Endodermal cell (in vitro differentiated cells): Measurements from ENCODE around the gene SRCAP. TPM values are rescaled to one million over a fixed set of nuclear protein-coding genes. Genes with fewer than 3 reads are reported as not detected.

Experiments used
- DNase-seq: peaks from one replicate; pipeline ENCODE4 v3.0.0-alpha.2; 2017
- H3K27ac ChIP-seq: 2 replicates; pipeline ENCODE4 v1.5.1; 2013; ENCODE audit warnings: mild to moderate bottlenecking, low read depth, low read length, moderate library complexity
- H3K27me3 ChIP-seq: 2 replicates; pipeline ENCODE4 v1.6.1; 2013; ENCODE audit warnings: mild to moderate bottlenecking, low read length, moderate library complexity; ENCODE audit not compliant: insufficient read depth, control insufficient read depth, poor library complexity, severe bottlenecking
- H3K36me3 ChIP-seq: 2 replicates; pipeline ENCODE4 v1.7.0; 2013; ENCODE audit warnings: mild to moderate bottlenecking, low read length, moderate library complexity; ENCODE audit not compliant: control insufficient read depth, insufficient read depth
- H3K4me1 ChIP-seq: one replicate; pipeline ENCODE4 v1.7.0; 2013; ENCODE audit warnings: low read length; ENCODE audit not compliant: control insufficient read depth, insufficient read depth
- H3K4me3 ChIP-seq: 2 replicates; pipeline ENCODE4 v1.5.1; 2013; ENCODE audit warnings: mild to moderate bottlenecking, low read length, moderate library complexity
- H3K9ac ChIP-seq: 2 replicates; pipeline ENCODE4 v1.6.1; 2013; ENCODE audit warnings: mild to moderate bottlenecking, low read length, moderate library complexity; ENCODE audit not compliant: poor library complexity, severe bottlenecking; ENCODE audit errors: extremely low read depth
- H3K9me3 ChIP-seq: 2 replicates; pipeline ENCODE4 v1.6.1; 2013; ENCODE audit warnings: mild to moderate bottlenecking, low read length, moderate library complexity; ENCODE audit not compliant: control insufficient read depth
- H3K27ac Mint-ChIP-seq: 2 replicates; pipeline ENCODE4 v1.8.0; 2020; ENCODE audit warnings: mixed read lengths
- H3K27me3 Mint-ChIP-seq: 2 replicates; pipeline ENCODE4 v1.8.0; 2021; ENCODE audit warnings: mild to moderate bottlenecking, mixed read lengths; ENCODE audit not compliant: insufficient read depth
- H3K36me3 Mint-ChIP-seq: 2 replicates; pipeline ENCODE4 v1.8.0; 2020; ENCODE audit warnings: low read depth, mixed read lengths
- H3K4me1 Mint-ChIP-seq: 2 replicates; pipeline ENCODE4 v1.8.0; 2020; ENCODE audit warnings: mixed read lengths
- H3K4me3 Mint-ChIP-seq: 2 replicates; pipeline ENCODE4 v1.8.0; 2020; ENCODE audit warnings: mild to moderate bottlenecking, moderate library complexity, mixed read lengths
- H3K9me3 Mint-ChIP-seq: 2 replicates; pipeline ENCODE4 v1.8.0; 2020; ENCODE audit warnings: mild to moderate bottlenecking, mixed read lengths
- WGBS, 2 experiments: methylation state at CpG; one replicate each; pipeline versions ENCODE4 v1.1.5 to v1.1.7; 2013; ENCODE audit warnings: missing lambda C conversion rate in 2 of 2, mixed read lengths in 1 of 2; ENCODE audit not compliant: insufficient coverage in 1 of 2, insufficient read length in 1 of 2; 5-methylcytosine and 5-hydroxymethylcytosine counted together
- total RNA-seq, 2 donors: library from RNA; stranded (reverse); fragmentation: NEBNext Ultra II Directional in 1 of 2; extraction: Animal tissue kit (Norgen Biotek cat#: 25700) in 1 of 2; gene quantifications; 2 replicates in 1 of 2; 3 replicates in 1 of 2; pipeline ENCODE4 v1.2.1, GENCODE V29; 2021
- TF ChIP-seq, protein P1 (sequence below): fragments of 200-600 bp; sonication (generic); conservative IDR thresholded peaks from 2 replicates; pipeline ENCODE4 v1.5.0; 2021; ENCODE audit warnings: antibody characterized with exemption, mild to moderate bottlenecking

SRCAP gene
- total RNA-seq, 2 donors from 2014 or later: 57.7 to 66.9 TPM

DNA sequence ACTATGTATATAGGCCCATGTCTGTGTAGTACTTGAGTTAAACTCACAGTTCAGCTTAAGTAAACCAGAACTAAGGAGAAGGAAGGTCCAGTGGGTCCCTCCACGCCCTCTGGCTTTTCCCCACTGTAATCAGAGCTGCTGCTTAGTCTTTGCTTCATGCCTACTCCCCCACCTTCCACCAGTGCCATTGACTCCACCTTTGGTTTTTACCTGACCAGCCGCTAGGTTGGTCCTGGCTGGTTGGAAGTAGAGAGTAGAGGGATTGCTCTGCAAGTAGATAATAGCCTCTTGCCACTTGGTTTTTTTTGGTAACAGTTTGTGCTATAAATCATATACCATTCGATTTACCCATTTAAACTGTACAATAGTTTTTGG, 26.4 kb downstream of the SRCAP start:
- 100% methylated on average over 3 of the region's 3 CpGs; no CpG with 5 or more reads in 1 of the 2 experiments for WGBS, 2 experiments
- TF ChIP-seq, protein P1, sequence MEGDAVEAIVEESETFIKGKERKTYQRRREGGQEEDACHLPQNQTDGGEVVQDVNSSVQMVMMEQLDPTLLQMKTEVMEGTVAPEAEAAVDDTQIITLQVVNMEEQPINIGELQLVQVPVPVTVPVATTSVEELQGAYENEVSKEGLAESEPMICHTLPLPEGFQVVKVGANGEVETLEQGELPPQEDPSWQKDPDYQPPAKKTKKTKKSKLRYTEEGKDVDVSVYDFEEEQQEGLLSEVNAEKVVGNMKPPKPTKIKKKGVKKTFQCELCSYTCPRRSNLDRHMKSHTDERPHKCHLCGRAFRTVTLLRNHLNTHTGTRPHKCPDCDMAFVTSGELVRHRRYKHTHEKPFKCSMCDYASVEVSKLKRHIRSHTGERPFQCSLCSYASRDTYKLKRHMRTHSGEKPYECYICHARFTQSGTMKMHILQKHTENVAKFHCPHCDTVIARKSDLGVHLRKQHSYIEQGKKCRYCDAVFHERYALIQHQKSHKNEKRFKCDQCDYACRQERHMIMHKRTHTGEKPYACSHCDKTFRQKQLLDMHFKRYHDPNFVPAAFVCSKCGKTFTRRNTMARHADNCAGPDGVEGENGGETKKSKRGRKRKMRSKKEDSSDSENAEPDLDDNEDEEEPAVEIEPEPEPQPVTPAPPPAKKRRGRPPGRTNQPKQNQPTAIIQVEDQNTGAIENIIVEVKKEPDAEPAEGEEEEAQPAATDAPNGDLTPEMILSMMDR: no peak
- no peaks in the 10 kb centered on the region for H3K27me3 ChIP-seq

DNA sequence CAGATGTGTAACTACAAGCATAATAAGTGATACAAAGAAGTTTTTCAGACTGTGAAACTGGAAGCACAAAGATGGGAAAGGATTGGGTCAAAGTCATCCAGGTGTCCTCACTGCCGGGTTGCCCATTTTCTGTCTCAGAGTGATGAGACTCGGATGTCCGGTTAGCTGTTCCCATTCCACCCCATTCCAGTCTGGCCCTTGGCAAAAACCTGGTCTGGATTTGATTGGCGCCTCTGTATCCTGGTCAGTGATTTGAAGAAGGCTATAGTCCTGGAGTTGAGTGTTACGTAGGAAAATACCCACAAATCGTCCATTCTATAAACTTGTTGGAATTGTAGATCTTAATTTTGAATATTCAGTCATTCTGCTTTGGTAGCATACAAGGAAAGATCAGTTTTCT, 29.4 kb downstream of the SRCAP start:
- TF ChIP-seq, protein P1: no peak
- H3K4me1 ChIP-seq: no peaks in the 10 kb centered on the region
- H3K27me3 ChIP-seq: no peaks in the 10 kb centered on the region
- Mint-ChIP-seq H3K36me3 (peaks cover 76% of the 10 kb centered on the region), H3K27me3 (no peaks in the 10 kb centered on the region), H3K27ac (no peak overlapping the region), H3K4me1 (no peaks in the 10 kb centered on the region), H3K4me3 (no peak overlapping the region), H3K9me3 (no peaks in the 10 kb centered on the region)
- DNase-seq: no peak
- no peak overlapping the region for H3K27ac ChIP-seq
- no peak overlapping the region for H3K9ac ChIP-seq
- no peak overlapping the region for H3K4me3 ChIP-seq
- no peaks in the 10 kb centered on the region for H3K9me3 ChIP-seq
- 97 to 100% methylated on average over 3 to 5 of the region's 6 CpGs for WGBS, 2 experiments
- peaks cover 91% of the 10 kb centered on the region for H3K36me3 ChIP-seq

More for the DNA sequence above, 26.4 kb downstream of the SRCAP start:
- no peak for DNase-seq
- Histone ChIP-seq H3K27ac (no peak overlapping the region), H3K4me1 (no peaks in the 10 kb centered on the region), H3K4me3 (no peak overlapping the region), H3K9ac (no peak overlapping the region), H3K36me3 (peaks cover 93% of the 10 kb centered on the region), H3K9me3 (no peaks in the 10 kb centered on the region)
- H3K4me3 Mint-ChIP-seq: no peak overlapping the region
- no peaks in the 10 kb centered on the region for H3K9me3 Mint-ChIP-seq
- no peak overlapping the region for H3K27ac Mint-ChIP-seq
- peaks cover 89% of the 10 kb centered on the region for H3K36me3 Mint-ChIP-seq
- H3K4me1 Mint-ChIP-seq: no peaks in the 10 kb centered on the region
- H3K27me3 Mint-ChIP-seq: no peaks in the 10 kb centered on the region

DNA sequence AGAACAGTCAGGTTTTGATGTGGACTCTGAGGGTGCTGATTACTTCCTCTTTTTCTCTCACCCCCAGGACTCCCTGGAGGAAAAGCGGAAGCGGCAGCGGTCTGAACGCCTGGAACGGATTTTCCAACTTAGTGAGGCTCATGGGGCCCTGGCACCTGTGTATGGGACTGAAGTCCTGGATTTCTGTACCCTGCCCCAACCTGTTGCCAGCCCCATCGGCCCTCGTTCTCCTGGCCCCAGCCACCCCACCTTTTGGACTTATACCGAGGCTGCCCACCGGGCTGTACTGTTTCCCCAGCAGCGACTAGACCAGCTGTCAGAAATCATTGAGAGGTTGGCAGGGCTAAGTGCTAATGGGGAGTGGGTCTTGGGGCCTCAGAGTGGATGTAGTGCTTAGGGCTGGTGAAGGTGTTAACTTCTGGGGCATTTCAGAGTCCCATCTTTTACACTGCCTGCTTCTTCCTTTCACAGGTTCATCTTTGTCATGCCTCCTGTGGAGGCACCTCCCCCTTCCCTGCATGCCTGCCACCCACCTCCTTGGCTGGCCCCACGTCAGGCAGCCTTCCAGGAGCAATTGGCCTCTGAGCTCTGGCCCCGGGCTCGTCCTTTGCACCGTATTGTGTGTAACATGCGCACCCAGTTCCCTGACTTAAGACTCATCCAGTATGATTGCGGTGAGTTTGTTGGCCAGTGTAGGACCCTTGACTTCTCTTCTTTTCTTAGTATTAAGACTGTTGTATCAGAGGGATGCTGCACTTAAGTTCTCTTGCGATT, 30.1 kb downstream of the SRCAP start:
- no peaks in the 10 kb centered on the region for H3K4me1 ChIP-seq
- no peaks in the 10 kb centered on the region for H3K9me3 Mint-ChIP-seq
- H3K4me3 Mint-ChIP-seq: no peak overlapping the region
- WGBS, 2 experiments: 94 to 95% methylated on average over 7 to 17 of the region's 17 CpGs
- no peaks in the 10 kb centered on the region for H3K27me3 Mint-ChIP-seq
- no peaks in the 10 kb centered on the region for H3K27me3 ChIP-seq
- no peaks in the 10 kb centered on the region for H3K4me1 Mint-ChIP-seq
- no peak overlapping the region for H3K27ac Mint-ChIP-seq
- peaks cover 91% of the 10 kb centered on the region for H3K36me3 ChIP-seq
- no peak for DNase-seq
- TF ChIP-seq, protein P1: no peak
- no peaks in the 10 kb centered on the region for H3K9me3 ChIP-seq
- H3K36me3 Mint-ChIP-seq: peaks cover 75% of the 10 kb centered on the region
- no peak overlapping the region for H3K4me3 ChIP-seq
- H3K27ac ChIP-seq: no peak overlapping the region
- H3K9ac ChIP-seq: no peak overlapping the region
